Nephron progenitor cell (in vitro differentiated cells): ENCODE results near the gene CDK6.

Source experiments
- DNase-seq: peaks from one replicate; pipeline ENCODE4 v3.0.0; 2021
- H3K27ac Mint-ChIP-seq: 2 replicates; pipeline ENCODE4 v1.8.0; 2021; ENCODE audit warnings: mild to moderate bottlenecking, moderate library complexity, mixed read lengths
- H3K27me3 Mint-ChIP-seq: 2 replicates; pipeline ENCODE4 v1.8.0; 2021; ENCODE audit warnings: mild to moderate bottlenecking, low read depth, mixed read lengths; ENCODE audit not compliant: poor library complexity
- H3K36me3 Mint-ChIP-seq: 2 replicates; pipeline ENCODE4 v1.8.0; 2021; ENCODE audit warnings: low read depth, mixed read lengths
- H3K4me1 Mint-ChIP-seq: 2 replicates; pipeline ENCODE4 v1.8.0; 2021; ENCODE audit warnings: mixed read lengths
- H3K4me3 Mint-ChIP-seq: 2 replicates; pipeline ENCODE4 v1.8.0; 2021; ENCODE audit warnings: mild to moderate bottlenecking, moderate library complexity, mixed read lengths
- H3K9me3 Mint-ChIP-seq: 2 replicates; pipeline ENCODE4 v1.8.0; 2021; ENCODE audit warnings: mild to moderate bottlenecking, moderate library complexity, mixed read lengths
- TF ChIP-seq, protein P1 (sequence below): fragments of 200-600 bp; sonication (generic); IDR thresholded peaks from 2 replicates; pipeline ENCODE4 v1.5.0; 2021; ENCODE audit warnings: antibody characterized with exemption

The CDK6 gene

DNA sequence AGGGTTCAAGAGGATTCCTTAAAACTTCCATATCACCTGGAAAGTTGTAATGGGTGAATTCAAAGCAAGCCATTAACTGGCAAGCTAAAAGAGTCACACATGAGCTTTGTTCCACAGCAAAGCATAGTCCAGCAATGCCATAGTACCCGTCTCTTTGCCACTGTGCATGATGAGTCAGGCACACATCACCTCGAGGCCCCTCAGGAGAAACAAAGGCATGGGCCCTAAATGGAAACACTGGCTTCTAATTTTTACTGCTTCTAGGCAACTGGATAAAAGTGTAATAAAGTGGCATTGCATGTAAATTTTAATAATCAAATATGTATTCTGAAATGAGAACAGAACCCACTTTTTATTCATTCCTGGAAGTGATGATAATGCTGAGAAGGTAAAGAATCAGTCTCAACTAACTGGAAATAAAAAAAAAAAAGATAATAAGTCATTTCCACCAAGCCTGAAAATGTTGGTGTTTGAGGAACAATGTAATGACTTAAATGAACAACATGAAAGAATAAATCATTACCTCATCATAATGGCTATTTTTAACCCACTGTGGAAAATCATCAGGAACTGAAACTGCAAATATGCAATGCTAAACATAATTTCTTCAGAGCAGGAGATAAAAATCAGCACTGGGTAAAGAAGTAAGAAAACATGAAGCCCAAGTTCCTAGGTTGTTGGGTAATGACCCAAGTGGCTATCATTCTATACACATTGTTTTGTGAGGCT is 104.9 kb downstream of the CDK6 start:
- no peaks in the 10 kb centered on the region for H3K4me1 Mint-ChIP-seq
- H3K9me3 Mint-ChIP-seq, result peaks cover 4% of the 10 kb centered on the region
- H3K27me3 Mint-ChIP-seq, result no peaks in the 10 kb centered on the region
- H3K4me3 Mint-ChIP-seq, result no peak overlapping the region
- no peak overlapping the region for H3K27ac Mint-ChIP-seq
- TF ChIP-seq, protein P1, sequence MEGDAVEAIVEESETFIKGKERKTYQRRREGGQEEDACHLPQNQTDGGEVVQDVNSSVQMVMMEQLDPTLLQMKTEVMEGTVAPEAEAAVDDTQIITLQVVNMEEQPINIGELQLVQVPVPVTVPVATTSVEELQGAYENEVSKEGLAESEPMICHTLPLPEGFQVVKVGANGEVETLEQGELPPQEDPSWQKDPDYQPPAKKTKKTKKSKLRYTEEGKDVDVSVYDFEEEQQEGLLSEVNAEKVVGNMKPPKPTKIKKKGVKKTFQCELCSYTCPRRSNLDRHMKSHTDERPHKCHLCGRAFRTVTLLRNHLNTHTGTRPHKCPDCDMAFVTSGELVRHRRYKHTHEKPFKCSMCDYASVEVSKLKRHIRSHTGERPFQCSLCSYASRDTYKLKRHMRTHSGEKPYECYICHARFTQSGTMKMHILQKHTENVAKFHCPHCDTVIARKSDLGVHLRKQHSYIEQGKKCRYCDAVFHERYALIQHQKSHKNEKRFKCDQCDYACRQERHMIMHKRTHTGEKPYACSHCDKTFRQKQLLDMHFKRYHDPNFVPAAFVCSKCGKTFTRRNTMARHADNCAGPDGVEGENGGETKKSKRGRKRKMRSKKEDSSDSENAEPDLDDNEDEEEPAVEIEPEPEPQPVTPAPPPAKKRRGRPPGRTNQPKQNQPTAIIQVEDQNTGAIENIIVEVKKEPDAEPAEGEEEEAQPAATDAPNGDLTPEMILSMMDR, result no peak
- H3K36me3 Mint-ChIP-seq, result peaks cover 22% of the 10 kb centered on the region
- DNase-seq, result no peak

DNA sequence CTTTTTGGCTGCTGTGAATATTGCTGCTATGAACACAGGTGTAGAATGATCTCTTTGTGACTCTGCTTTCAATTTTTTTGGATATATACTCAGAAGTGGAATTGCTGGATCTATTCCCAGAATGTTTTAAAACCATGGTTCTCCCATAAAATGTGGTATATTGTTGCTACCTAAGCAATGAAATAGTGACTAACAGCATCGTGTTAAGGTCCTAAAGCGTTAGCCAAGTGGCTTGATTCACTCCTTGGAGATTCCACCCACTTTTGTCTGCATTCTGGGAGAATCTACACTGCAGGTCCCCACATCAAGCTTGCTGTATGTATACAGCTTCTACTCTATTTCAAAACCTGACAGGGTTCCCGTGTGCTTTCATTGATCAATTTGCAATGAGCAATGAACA is 105.6 kb downstream of the CDK6 start:
- Mint-ChIP-seq H3K9me3 (no peaks in the 10 kb centered on the region), H3K4me1 (no peaks in the 10 kb centered on the region)
- TF ChIP-seq, protein P1, result no peak

DNA sequence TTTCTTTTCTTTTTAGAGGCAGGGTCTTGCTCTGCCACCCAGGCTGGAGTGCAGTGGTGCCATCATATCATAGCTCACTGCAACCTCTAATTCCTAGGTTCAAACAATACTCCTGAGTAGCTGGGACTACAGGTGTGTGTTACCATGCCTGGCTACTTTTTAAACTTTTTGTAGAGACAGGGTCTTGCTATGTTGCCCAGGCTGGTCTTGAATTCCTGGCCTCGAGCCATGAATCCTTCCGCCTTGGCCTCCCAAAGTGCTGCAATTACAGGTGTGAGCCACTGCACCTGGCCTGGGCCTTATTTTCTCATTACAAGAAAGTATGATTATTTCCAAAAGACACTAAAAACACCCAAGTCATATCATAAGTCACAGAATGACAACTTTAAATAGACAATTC is 106.6 kb downstream of the CDK6 start:
- no peaks in the 10 kb centered on the region for H3K4me1 Mint-ChIP-seq

More for the DNA sequence above, 105.6 kb downstream of the CDK6 start:
- Mint-ChIP-seq H3K27me3 (no peaks in the 10 kb centered on the region), H3K4me3 (no peak overlapping the region), H3K36me3 (peaks cover 21% of the 10 kb centered on the region), H3K27ac (no peak overlapping the region)
- DNase-seq, result no peak

DNA sequence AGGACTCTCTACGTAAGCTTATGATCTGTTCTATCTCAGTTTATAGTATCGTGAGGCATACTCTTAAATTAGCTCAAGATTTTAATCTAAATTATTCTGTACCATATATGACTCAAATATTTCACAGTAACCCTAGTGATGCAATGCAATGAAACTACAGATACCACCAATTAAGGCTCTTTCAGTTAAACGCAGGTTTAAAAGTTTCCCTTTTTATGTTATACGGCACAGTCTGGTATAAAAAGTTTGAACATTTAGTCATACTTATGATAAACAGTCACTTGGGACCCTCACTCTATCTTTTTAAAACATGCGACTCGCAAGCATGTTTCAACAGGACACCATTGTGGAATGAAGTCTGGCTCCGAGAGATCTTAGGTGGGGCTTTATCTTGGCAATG is 107.2 kb downstream of the CDK6 start:
- Mint-ChIP-seq H3K4me1 (peaks cover under 1% of the 10 kb centered on the region), H3K27ac (no peak overlapping the region), H3K36me3 (peaks cover 32% of the 10 kb centered on the region), H3K4me3 (no peak overlapping the region), H3K9me3 (no peaks in the 10 kb centered on the region), H3K27me3 (no peaks in the 10 kb centered on the region)
- DNase-seq, result no peak
- TF ChIP-seq, protein P1, result no peak

More for the DNA sequence above, 106.6 kb downstream of the CDK6 start:
- Mint-ChIP-seq H3K4me3 (no peak overlapping the region), H3K36me3 (peaks cover 31% of the 10 kb centered on the region), H3K9me3 (no peaks in the 10 kb centered on the region), H3K27me3 (no peaks in the 10 kb centered on the region), H3K27ac (no peak overlapping the region)
- DNase-seq, result no peak
- TF ChIP-seq, protein P1, result no peak

DNA sequence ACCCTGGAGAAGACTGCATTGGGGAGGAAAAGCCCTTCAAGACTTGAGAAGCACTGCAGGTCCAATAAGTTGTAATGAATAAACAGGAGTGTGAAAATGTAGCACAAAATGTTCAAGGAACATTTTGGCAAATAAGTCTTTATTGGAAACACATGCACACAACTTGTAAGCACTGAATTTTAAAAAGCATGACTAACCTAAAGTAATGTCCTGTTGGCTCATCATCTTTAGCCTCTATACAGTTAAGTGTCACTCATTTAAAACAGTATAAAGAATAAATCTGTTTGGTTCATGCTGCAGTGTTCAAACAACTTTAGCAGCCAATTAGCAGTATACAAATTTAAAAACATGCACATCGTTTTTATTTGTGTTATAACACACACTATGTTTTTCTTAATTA is 108.6 kb downstream of the CDK6 start:
- TF ChIP-seq, protein P1, result no peak
- DNase-seq, result no peak
- Mint-ChIP-seq H3K27me3 (no peaks in the 10 kb centered on the region), H3K4me1 (peaks cover 4% of the 10 kb centered on the region), H3K9me3 (no peaks in the 10 kb centered on the region), H3K27ac (no peak overlapping the region), H3K4me3 (no peak overlapping the region), H3K36me3 (peaks cover 29% of the 10 kb centered on the region)
